BLaER1 treated with 17β-estradiol and CSF1 and Interleukin-3, amounts not matched to agents 10 nM and 100 nM (cell line): ENCODE measurements around the gene TM7SF3.
A peak's percentile ranks its signal among the peaks of the same experiment; 100 is the strongest.

Source experiments
- H3K27ac ChIP-seq, 11 experiments: shearing (Covaris generic); formaldehyde crosslinking; 2 replicates each; pipeline ENCODE4 v1.8.1; 2022
- H3K27me3 ChIP-seq, 11 experiments: shearing (Covaris generic); formaldehyde crosslinking; 2 replicates each; pipeline ENCODE4 v1.8.1; 2022
- H3K36me3 ChIP-seq, 11 experiments: shearing (Covaris generic); formaldehyde crosslinking; 2 replicates each; pipeline ENCODE4 v1.8.1; 2022
- H3K4me1 ChIP-seq, 10 experiments: shearing (Covaris generic); formaldehyde crosslinking; 2 replicates each; pipeline ENCODE4 v1.8.1; 2022
- H3K4me2 ChIP-seq, 11 experiments: shearing (Covaris generic); formaldehyde crosslinking; 2 replicates each; pipeline ENCODE4 v1.8.1; 2022
- H3K4me3 ChIP-seq, 10 experiments: shearing (Covaris generic); formaldehyde crosslinking; 2 replicates each; pipeline ENCODE4 v1.8.1; 2022
- H3K9ac ChIP-seq, 11 experiments: shearing (Covaris generic); formaldehyde crosslinking; 2 replicates each; pipeline ENCODE4 v1.8.1; 2022
- H3K9me3 ChIP-seq, 11 experiments: shearing (Covaris generic); formaldehyde crosslinking; replicated peaks in 1 of 11; 2 replicates each; pipeline ENCODE4 v1.8.1; 2022
- H4K20me1 ChIP-seq, 11 experiments: shearing (Covaris generic); formaldehyde crosslinking; 2 replicates each; pipeline ENCODE4 v1.8.1; 2022
- Cebpa-rat ChIP-seq, 11 experiments: shearing (Covaris generic); IDR thresholded peaks; 2 replicates each; pipeline ENCODE4 v1.8.1; 2022

Gene TM7SF3

GRCh38 chr12:26937443-26937862 is 76.7 kb downstream of the TM7SF3 start:
- Histone ChIP-seq H3K9me3 (no peaks in the 10 kb centered on the region), H3K27ac (peak overlapping the region; percentile 90 to 96 (median 93)), H3K4me1 (peaks cover 31 to 57% (median 52%) of the 10 kb centered on the region in 10 experiments), H3K4me3 (peak overlapping the region; percentile 93 to 98 (median 96)), H3K27me3 (no peaks in the 10 kb centered on the region), H3K9ac (peak overlapping the region; percentile 96 to 99 (median 97)), H4K20me1 (peaks cover 18 to 62% (median 43%) of the 10 kb centered on the region in 11 experiments; a peak in 19 of 22 replicates), H3K36me3 (peaks cover 4 to 28% (median 15%) of the 10 kb centered on the region in 11 experiments; a peak in 18 of 22 replicates), H3K4me2 (peak overlapping the region; percentile 78 to 94 (median 84))
- TF ChIP-seq Cebpa-rat (IDR thresholded peaks at IDR 0.05): no peak

DNA sequence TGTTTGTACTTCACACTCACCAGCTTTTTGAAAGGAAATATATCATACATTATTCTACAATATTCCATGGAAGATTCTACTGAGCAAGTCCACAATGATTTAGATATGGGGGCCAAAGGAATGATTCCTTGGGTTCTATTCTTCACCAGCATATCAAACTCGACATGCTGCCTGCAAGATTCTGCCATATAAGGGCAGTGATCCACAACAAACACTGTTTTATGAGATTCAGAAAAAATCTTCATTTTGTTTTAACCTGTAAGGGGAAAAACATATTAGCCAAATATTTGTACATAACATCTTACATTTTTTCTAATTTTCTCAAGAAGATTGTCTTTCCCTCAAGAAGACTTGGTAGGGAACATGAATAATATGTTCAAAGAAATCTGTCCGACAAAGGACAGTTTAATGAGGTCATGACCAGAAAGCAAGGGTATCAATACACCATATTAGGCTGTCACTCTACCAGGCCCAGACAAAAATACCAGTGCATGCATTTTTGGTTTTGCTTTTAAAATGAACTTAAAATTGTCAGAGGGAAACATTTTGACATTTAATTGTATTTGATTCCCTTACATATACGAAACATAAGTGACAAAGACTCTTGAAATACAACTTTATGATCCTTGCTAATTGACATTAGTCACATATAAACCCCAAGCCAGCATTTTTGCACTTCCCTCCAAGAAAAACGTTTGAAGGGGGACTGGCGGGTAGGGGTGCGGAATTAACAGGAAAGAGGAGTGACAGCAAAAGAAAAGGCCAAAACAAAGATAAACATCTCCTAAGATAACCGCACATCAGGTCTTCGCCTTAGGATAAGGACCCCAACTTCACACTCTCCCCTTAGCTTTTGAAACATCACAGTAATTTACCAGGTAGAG is 77.4 kb downstream of the TM7SF3 start:
- peak overlapping the region; percentile 78 to 94 (median 84) for H3K4me2 ChIP-seq
- H3K27ac ChIP-seq: peak overlapping the region; percentile 90 to 96 (median 93); a peak in 21 of 22 replicates
- peaks cover 8 to 35% (median 22%) of the 10 kb centered on the region in 11 experiments; a peak in 20 of 22 replicates for H3K36me3 ChIP-seq
- H3K9ac ChIP-seq: peak overlapping the region; percentile 96 to 99 (median 97)
- no peaks in the 10 kb centered on the region for H3K27me3 ChIP-seq
- H3K4me3 ChIP-seq: peak overlapping the region; percentile 93 to 98 (median 96)
- peaks cover 18 to 56% (median 37%) of the 10 kb centered on the region in 11 experiments; a peak in 19 of 22 replicates for H4K20me1 ChIP-seq
- H3K4me1 ChIP-seq: peaks cover 27 to 53% (median 46%) of the 10 kb centered on the region in 10 experiments
- TF ChIP-seq Cebpa-rat (IDR thresholded peaks at IDR 0.05): no peak
- no peaks in the 10 kb centered on the region for H3K9me3 ChIP-seq

DNA sequence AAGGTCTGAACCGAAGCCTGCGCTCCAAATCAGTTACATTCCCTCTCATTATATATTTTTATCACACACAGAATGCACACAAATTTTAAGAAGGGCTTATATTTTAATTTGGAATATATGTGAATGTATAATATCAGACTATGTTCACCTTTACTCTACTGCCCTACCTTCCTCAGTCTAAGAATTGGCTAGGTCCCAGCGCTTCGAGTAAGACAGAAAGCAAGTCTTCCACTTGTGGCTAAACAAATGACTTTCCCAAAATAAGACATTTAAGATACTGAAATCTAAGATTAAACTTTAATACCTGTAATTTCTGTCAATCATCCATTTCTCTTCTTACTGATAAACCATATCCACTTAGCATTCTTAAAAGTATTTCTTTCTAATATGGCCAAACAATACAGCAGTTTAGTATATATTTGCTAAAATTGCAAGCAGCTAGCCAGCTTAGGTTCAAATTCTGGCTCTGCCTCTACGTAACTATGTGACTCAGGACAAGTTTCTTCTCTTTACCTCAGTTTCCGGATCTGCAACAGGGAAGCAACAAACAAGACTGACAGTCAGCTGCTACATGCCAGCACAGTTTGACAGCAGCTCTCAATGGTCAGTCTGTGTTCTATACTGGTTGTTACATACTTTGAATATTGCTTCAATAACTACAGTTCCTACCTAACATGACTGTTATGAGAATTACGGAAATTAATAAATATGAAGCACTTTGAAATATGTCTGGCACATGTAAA is 78.4 kb downstream of the TM7SF3 start:
- peaks cover 10 to 45% (median 31%) of the 10 kb centered on the region in 11 experiments for H3K36me3 ChIP-seq
- no peaks in the 10 kb centered on the region for H3K9me3 ChIP-seq
- peak overlapping the region in 9 of 10 experiments; percentile 93 to 98 (median 96); a peak in 11 of 20 replicates for H3K4me3 ChIP-seq
- TF ChIP-seq Cebpa-rat (IDR thresholded peaks at IDR 0.05): no peak
- H3K27ac ChIP-seq: no peak overlapping the region
- H3K27me3 ChIP-seq: no peaks in the 10 kb centered on the region
- H3K4me1 ChIP-seq: peaks cover 20 to 43% (median 37%) of the 10 kb centered on the region in 10 experiments
- peaks cover 16 to 46% (median 27%) of the 10 kb centered on the region in 11 experiments; a peak in 19 of 22 replicates for H4K20me1 ChIP-seq
- peak overlapping the region in 10 of 11 experiments; percentile 11 to 99 (median 96); a peak in 12 of 22 replicates for H3K9ac ChIP-seq
- peak overlapping the region; percentile 78 to 94 (median 84) for H3K4me2 ChIP-seq

DNA sequence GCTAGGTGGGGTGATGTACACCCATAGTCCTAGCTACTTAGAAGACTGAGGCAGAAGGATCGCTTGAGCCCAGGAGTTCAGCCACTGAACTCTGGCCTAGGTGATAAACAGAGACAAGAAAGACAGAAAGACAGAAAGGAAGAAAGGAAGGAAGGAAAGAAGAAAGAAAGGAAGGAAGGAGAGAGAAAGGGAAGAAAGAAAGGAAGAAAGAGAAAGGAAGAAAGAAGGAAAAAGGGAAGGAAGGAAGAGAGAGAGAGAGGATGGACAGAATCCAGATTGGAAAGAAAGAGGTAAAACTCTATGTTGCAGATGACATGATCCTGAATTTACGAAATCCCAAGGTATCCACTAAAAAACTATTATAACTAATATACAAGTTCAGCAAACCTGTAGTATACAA is 84.6 kb downstream of the TM7SF3 start:
- Histone ChIP-seq H3K27me3 (no peaks in the 10 kb centered on the region), H3K36me3 (peaks cover 48 to 97% (median 83%) of the 10 kb centered on the region in 11 experiments), H3K9ac (no peak overlapping the region)

GRCh38 chr12:26928661-26929060 is 85.5 kb downstream of the TM7SF3 start:
- Histone ChIP-seq H3K9me3 (no peaks in the 10 kb centered on the region), H3K36me3 (peaks cover 57 to 97% (median 84%) of the 10 kb centered on the region in 11 experiments), H3K4me3 (no peak overlapping the region), H3K4me2 (no peak overlapping the region), H4K20me1 (peaks cover 0 to 12% (median 0%) of the 10 kb centered on the region in 11 experiments; a peak in 4 of 22 replicates), H3K27ac (no peak overlapping the region), H3K27me3 (no peaks in the 10 kb centered on the region), H3K4me1 (no peaks in the 10 kb centered on the region), H3K9ac (no peak overlapping the region)
- TF ChIP-seq Cebpa-rat (IDR thresholded peaks at IDR 0.05): no peak

More for the DNA sequence above, 84.6 kb downstream of the TM7SF3 start:
- H3K4me2 ChIP-seq: no peak overlapping the region
- H3K27ac ChIP-seq: no peak overlapping the region
- peaks cover 0 to 1% (median 0%) of the 10 kb centered on the region in 10 experiments; a peak in 3 of 20 replicates for H3K4me1 ChIP-seq
- no peak overlapping the region for H3K4me3 ChIP-seq
- H3K9me3 ChIP-seq: no peaks in the 10 kb centered on the region
- H4K20me1 ChIP-seq: peaks cover 0 to 12% (median 0%) of the 10 kb centered on the region in 11 experiments; a peak in 4 of 22 replicates
- no peak for TF ChIP-seq Cebpa-rat (IDR thresholded peaks at IDR 0.05)
